Measurements from ENCODE around the gene TBC1D26. TPM values are rescaled to one million over a fixed set of nuclear protein-coding genes. Genes with fewer than 3 reads are reported as not detected.
"Not testable (repeated sequence)": the region's sequence is repeated elsewhere in the genome, so short reads cannot be mapped to it uniquely, and the experiment has no call there.

The TBC1D26 gene
- total RNA-seq, 2 donors from 2014 or later = 3.4 to 5.3 TPM

DNA sequence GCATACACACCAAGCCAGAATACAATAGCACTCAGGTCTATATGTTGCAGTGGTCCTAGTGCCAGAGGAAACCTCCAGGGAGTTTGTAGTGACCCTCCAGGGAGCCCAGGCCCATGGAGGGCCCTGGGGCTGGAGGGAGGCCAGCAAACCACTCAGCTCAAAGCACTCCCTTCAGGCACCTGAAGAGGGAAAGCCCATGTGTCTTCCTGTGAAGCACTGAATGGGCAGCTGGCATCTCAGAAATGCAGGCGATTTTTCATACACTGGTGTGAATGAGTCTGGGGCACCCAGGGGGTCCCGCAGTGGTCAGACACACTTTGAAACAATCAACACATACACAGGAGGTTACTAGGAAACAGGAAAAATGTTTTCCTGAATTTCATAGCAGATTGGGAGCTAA is 12.8 kb downstream of the TBC1D26 start:
- H3K27ac Mint-ChIP-seq = no peak overlapping the region
- Histone ChIP-seq H3K9ac (ENCODE audit: extremely low read depth, low read length, poor library complexity, severe bottlenecking) (no peak overlapping the region), H3K27me3 (ENCODE audit: control insufficient read depth, insufficient read depth, low read length, poor library complexity, severe bottlenecking) (no peaks in the 10 kb centered on the region), H3K9me3 (ENCODE audit: control insufficient read depth, low read length) (no peaks in the 10 kb centered on the region), H3K4me1 (ENCODE audit: control insufficient read depth, insufficient read depth, low read length) (no peaks in the 10 kb centered on the region), H3K27ac (ENCODE audit: low read depth, low read length) (peak overlapping the region; percentile 92), H3K4me3 (ENCODE audit: low read length) (no peak overlapping the region), H3K36me3 (ENCODE audit: control insufficient read depth, insufficient read depth, low read length) (no peaks in the 10 kb centered on the region)
- H3K4me1 Mint-ChIP-seq = no peaks in the 10 kb centered on the region
- H3K36me3 Mint-ChIP-seq (ENCODE audit: low read depth) = no peaks in the 10 kb centered on the region
- H3K4me3 Mint-ChIP-seq = no peak overlapping the region
- 71% methylated on average over 2 of the region's 2 CpGs; no CpG with 5 or more reads in 1 of the 2 experiments for WGBS, 2 experiments (ENCODE audit: insufficient coverage in 1 of 2, insufficient read length in 1 of 2)
- peaks cover 1% of the 10 kb centered on the region for H3K27me3 Mint-ChIP-seq (ENCODE audit: insufficient read depth)
- TF ChIP-seq CTCF (conservative IDR thresholded peaks at IDR 0.05) = no peak
- peak; percentile 57 for DNase-seq
- no peaks in the 10 kb centered on the region for H3K9me3 Mint-ChIP-seq

- H3K9me3 Mint-ChIP-seq; H3K27me3 Mint-ChIP-seq (ENCODE audit: insufficient read depth); DNase-seq; H3K27ac ChIP-seq (ENCODE audit: low read depth, low read length); H3K36me3 ChIP-seq (ENCODE audit: control insufficient read depth, insufficient read depth, low read length); H3K4me1 ChIP-seq (ENCODE audit: control insufficient read depth, insufficient read depth, low read length); H3K36me3 Mint-ChIP-seq (ENCODE audit: low read depth); H3K27ac Mint-ChIP-seq; H3K9ac ChIP-seq (ENCODE audit: extremely low read depth, low read length, poor library complexity, severe bottlenecking); H3K9me3 ChIP-seq (ENCODE audit: control insufficient read depth, low read length); H3K4me1 Mint-ChIP-seq; H3K4me3 ChIP-seq (ENCODE audit: low read length); H3K27me3 ChIP-seq (ENCODE audit: control insufficient read depth, insufficient read depth, low read length, poor library complexity, severe bottlenecking); H3K4me3 Mint-ChIP-seq: not testable (repeated sequence)
- 97 to 100% methylated on average over 6 to 36 of the region's 36 CpGs for WGBS, 2 experiments (ENCODE audit: insufficient coverage in 1 of 2, insufficient read length in 1 of 2)
These were observed 17.3 kb downstream of the TBC1D26 start for GRCh38 chr17:15749403-15749802.

GRCh38 chr17:15768865-15769533 is 36.9 kb downstream of the TBC1D26 start:
- not testable (repeated sequence) for H3K9ac ChIP-seq (ENCODE audit: extremely low read depth, low read length, poor library complexity, severe bottlenecking); H3K36me3 ChIP-seq (ENCODE audit: control insufficient read depth, insufficient read depth, low read length); H3K36me3 Mint-ChIP-seq (ENCODE audit: low read depth); H3K27me3 Mint-ChIP-seq (ENCODE audit: insufficient read depth); H3K4me1 ChIP-seq (ENCODE audit: control insufficient read depth, insufficient read depth, low read length); H3K9me3 ChIP-seq (ENCODE audit: control insufficient read depth, low read length); H3K4me1 Mint-ChIP-seq; H3K27me3 ChIP-seq (ENCODE audit: control insufficient read depth, insufficient read depth, low read length, poor library complexity, severe bottlenecking); DNase-seq; H3K4me3 Mint-ChIP-seq; H3K9me3 Mint-ChIP-seq; H3K4me3 ChIP-seq (ENCODE audit: low read length); H3K27ac ChIP-seq (ENCODE audit: low read depth, low read length); H3K27ac Mint-ChIP-seq
- WGBS, 2 experiments (ENCODE audit: insufficient coverage in 1 of 2, insufficient read length in 1 of 2) = 95% methylated on average over 4 of the region's 14 CpGs; no CpG with 5 or more reads in 1 of the 2 experiments

GRCh38 chr17:15770679-15771078 is 38.6 kb downstream of the TBC1D26 start:
- not testable (repeated sequence) for H3K27ac ChIP-seq (ENCODE audit: low read depth, low read length); H3K4me3 ChIP-seq (ENCODE audit: low read length); H3K9ac ChIP-seq (ENCODE audit: extremely low read depth, low read length, poor library complexity, severe bottlenecking); DNase-seq; H3K9me3 Mint-ChIP-seq; H3K36me3 Mint-ChIP-seq (ENCODE audit: low read depth); H3K4me1 ChIP-seq (ENCODE audit: control insufficient read depth, insufficient read depth, low read length); H3K27me3 Mint-ChIP-seq (ENCODE audit: insufficient read depth); H3K27me3 ChIP-seq (ENCODE audit: control insufficient read depth, insufficient read depth, low read length, poor library complexity, severe bottlenecking); H3K4me1 Mint-ChIP-seq; H3K27ac Mint-ChIP-seq; H3K9me3 ChIP-seq (ENCODE audit: control insufficient read depth, low read length); H3K36me3 ChIP-seq (ENCODE audit: control insufficient read depth, insufficient read depth, low read length); H3K4me3 Mint-ChIP-seq
- 94 to 100% methylated on average over 3 to 6 of the region's 7 CpGs for WGBS, 2 experiments (ENCODE audit: insufficient coverage in 1 of 2, insufficient read length in 1 of 2)
